SK-N-SH (cell line): ENCODE data around the gene PLEKHD1.

Experiments used
- CHD2 ChIP-seq: fragments of 150-350 bp; IDR thresholded peaks from 2 replicates; pipeline ENCODE4 v1.6.1; 2018; ENCODE audit warnings: low read length; ENCODE audit not compliant: partially characterized antibody
- EZH2phosphoT487 ChIP-seq: fragments of 200-600 bp; sonication (generic); IDR thresholded peaks from 2 replicates; pipeline ENCODE4 v1.6.1; 2017; ENCODE audit warnings: low read depth, mixed run types, mild to moderate bottlenecking, antibody characterized with exemption, moderate library complexity, borderline replicate concordance
- JUND ChIP-seq: IDR thresholded peaks from 2 replicates; pipeline ENCODE4 v1.4.0; 2012
- MXI1 ChIP-seq: IDR thresholded peaks from 2 replicates; pipeline ENCODE4 v1.6.1; 2012; ENCODE audit warnings: mild to moderate bottlenecking, low read depth, low read length, improper control_type of control experiment
- NFIC ChIP-seq: IDR thresholded peaks from 2 replicates; pipeline ENCODE4 v1.4.0; 2012; ENCODE audit warnings: borderline replicate concordance
- NRF1 ChIP-seq: IDR thresholded peaks from 2 replicates; pipeline ENCODE4 v1.6.1; 2012; ENCODE audit warnings: low read depth, mild to moderate bottlenecking, low read length
- PBX3 ChIP-seq: IDR thresholded peaks from 2 replicates; pipeline ENCODE4; 2012
- POLR2AphosphoS5 ChIP-seq: IDR thresholded peaks from 2 replicates; pipeline ENCODE4 v1.6.1; 2012; ENCODE audit warnings: low read depth, low read length
- RAD21 ChIP-seq: IDR thresholded peaks from 2 replicates; pipeline ENCODE4 v1.6.1; 2012; ENCODE audit warnings: mild to moderate bottlenecking, low read length
- RCOR1 ChIP-seq: fragments of 150-350 bp; IDR thresholded peaks from 2 replicates; pipeline ENCODE4 v1.6.1; 2017; ENCODE audit warnings: antibody characterized with exemption, low read length
- SIN3A ChIP-seq: IDR thresholded peaks from 2 replicates; pipeline ENCODE4 v1.6.1; 2012; ENCODE audit warnings: low read depth, mild to moderate bottlenecking, low read length, moderate library complexity, borderline replicate concordance
- TEAD4 ChIP-seq: IDR thresholded peaks from 2 replicates; pipeline ENCODE4 v1.4.0; 2012; ENCODE audit warnings: mild to moderate bottlenecking, borderline replicate concordance; ENCODE audit not compliant: insufficient read depth
- TF ChIP-seq, protein P1 (sequence below): IDR thresholded peaks from 2 replicates; pipeline ENCODE4 v1.6.1; 2012; ENCODE audit warnings: mild to moderate bottlenecking, low read depth, low read length, moderate library complexity
- TF ChIP-seq, protein P2 (sequence below): fragments of 200-600 bp; sonication (generic); IDR thresholded peaks from 2 replicates; pipeline ENCODE4 v1.6.1; 2017; ENCODE audit warnings: antibody characterized with exemption, mild to moderate bottlenecking, moderate library complexity

DNA sequence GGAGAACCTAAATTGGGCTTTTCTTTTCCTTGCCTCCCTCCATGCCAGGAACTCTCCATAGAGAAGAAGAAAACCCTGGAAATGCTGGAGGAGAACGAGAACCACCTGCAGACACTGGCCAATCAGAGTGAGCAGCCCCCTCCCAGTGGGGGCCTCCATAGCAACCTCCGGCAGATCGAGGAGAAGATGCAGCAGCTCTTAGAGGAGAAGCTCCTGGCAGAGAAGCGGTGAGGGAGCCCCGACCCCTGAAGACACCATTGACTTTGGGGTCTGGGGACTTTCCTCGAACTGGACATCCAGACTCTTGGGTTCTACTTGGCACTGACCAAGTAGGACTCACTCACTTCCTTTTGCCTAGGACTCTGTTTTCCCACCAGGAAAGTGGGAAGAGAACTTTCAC lies 41.4 kb downstream of the PLEKHD1 start:
- TF ChIP-seq, protein P1, sequence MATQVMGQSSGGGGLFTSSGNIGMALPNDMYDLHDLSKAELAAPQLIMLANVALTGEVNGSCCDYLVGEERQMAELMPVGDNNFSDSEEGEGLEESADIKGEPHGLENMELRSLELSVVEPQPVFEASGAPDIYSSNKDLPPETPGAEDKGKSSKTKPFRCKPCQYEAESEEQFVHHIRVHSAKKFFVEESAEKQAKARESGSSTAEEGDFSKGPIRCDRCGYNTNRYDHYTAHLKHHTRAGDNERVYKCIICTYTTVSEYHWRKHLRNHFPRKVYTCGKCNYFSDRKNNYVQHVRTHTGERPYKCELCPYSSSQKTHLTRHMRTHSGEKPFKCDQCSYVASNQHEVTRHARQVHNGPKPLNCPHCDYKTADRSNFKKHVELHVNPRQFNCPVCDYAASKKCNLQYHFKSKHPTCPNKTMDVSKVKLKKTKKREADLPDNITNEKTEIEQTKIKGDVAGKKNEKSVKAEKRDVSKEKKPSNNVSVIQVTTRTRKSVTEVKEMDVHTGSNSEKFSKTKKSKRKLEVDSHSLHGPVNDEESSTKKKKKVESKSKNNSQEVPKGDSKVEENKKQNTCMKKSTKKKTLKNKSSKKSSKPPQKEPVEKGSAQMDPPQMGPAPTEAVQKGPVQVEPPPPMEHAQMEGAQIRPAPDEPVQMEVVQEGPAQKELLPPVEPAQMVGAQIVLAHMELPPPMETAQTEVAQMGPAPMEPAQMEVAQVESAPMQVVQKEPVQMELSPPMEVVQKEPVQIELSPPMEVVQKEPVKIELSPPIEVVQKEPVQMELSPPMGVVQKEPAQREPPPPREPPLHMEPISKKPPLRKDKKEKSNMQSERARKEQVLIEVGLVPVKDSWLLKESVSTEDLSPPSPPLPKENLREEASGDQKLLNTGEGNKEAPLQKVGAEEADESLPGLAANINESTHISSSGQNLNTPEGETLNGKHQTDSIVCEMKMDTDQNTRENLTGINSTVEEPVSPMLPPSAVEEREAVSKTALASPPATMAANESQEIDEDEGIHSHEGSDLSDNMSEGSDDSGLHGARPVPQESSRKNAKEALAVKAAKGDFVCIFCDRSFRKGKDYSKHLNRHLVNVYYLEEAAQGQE: no peak
- no peak for TF ChIP-seq MXI1
- TF ChIP-seq, protein P2, sequence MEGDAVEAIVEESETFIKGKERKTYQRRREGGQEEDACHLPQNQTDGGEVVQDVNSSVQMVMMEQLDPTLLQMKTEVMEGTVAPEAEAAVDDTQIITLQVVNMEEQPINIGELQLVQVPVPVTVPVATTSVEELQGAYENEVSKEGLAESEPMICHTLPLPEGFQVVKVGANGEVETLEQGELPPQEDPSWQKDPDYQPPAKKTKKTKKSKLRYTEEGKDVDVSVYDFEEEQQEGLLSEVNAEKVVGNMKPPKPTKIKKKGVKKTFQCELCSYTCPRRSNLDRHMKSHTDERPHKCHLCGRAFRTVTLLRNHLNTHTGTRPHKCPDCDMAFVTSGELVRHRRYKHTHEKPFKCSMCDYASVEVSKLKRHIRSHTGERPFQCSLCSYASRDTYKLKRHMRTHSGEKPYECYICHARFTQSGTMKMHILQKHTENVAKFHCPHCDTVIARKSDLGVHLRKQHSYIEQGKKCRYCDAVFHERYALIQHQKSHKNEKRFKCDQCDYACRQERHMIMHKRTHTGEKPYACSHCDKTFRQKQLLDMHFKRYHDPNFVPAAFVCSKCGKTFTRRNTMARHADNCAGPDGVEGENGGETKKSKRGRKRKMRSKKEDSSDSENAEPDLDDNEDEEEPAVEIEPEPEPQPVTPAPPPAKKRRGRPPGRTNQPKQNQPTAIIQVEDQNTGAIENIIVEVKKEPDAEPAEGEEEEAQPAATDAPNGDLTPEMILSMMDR: no peak
- TF ChIP-seq TEAD4: no peak
- TF ChIP-seq JUND: no peak
- no peak for TF ChIP-seq NRF1
- no peak for TF ChIP-seq EZH2phosphoT487
- TF ChIP-seq RCOR1: no peak
- no peak for TF ChIP-seq NFIC
- TF ChIP-seq SIN3A: no peak
- no peak for TF ChIP-seq POLR2AphosphoS5
- TF ChIP-seq PBX3: no peak
- no peak for TF ChIP-seq CHD2
- TF ChIP-seq RAD21: no peak
